Measurements from ENCODE around the gene CARM1. TPM values are rescaled to one million over a fixed set of nuclear protein-coding genes. Genes with fewer than 3 reads are reported as not detected.

CARM1 gene
- total and polyA plus RNA-seq, 3 experiments from 2014 or later: 0.51 to 71.3 (median 69.2) TPM

DNA sequence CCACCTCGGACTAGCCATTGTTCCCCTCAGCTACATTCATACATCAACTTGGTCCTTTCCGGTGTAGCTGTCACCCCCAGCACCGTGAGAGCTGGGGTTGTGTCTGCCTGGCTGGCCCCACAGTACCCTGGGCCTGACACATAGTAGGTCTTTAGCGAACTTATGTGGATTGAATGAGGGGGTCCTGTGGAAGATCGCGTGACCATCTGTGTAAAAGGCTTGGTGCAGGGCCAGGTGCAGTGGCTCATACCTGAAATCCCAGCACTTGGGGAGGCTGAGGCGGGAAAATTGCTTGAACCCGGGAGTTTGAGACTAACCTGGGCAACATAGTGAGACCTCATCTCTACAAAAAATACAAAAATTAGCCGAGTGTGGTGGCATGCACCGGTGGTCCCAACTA, 91.5 kb downstream of the CARM1 start:
- H3K36me3 Mint-ChIP-seq: peaks cover 0 to 5% (median 0%) of the 10 kb centered on the region in 3 donors
- POLR2A ChIA-PET: interaction anchor here (0.6 kb wide), 1 partner anchor 13 kb away, joined by 3 read pairs; no protein-coding TSS in a partner anchor
- CTCF ChIA-PET: interaction anchor here (0.7 to 1.0 kb wide), 2 partner anchors 20 to 36 kb away, joined by 3 to 5 read pairs; no protein-coding TSS in a partner anchor
- Histone ChIP-seq H3K27me3 (ENCODE audit: insufficient read depth, low read length, poor library complexity, severe bottlenecking) (no peaks in the 10 kb centered on the region), H3K36me3 (ENCODE audit: insufficient read depth, low read length) (no peaks in the 10 kb centered on the region), H3K9me3 (ENCODE audit: low read length) (no peaks in the 10 kb centered on the region), H3K27ac (ENCODE audit: low read depth, low read length) (no peak overlapping the region), H3K4me3 (ENCODE audit: low read length) (no peak overlapping the region), H3K4me1 (ENCODE audit: insufficient read depth, low read length) (peaks cover 32% of the 10 kb centered on the region)
- peaks cover 36 to 57% (median 50%) of the 10 kb centered on the region in 3 donors for H3K4me1 Mint-ChIP-seq
- peak overlapping the region; percentile 84 to 99 (median 97) for H3K27ac Mint-ChIP-seq
- DNase-seq: no peak
- no peaks in the 10 kb centered on the region for H3K27me3 Mint-ChIP-seq
- peak overlapping the region; percentile 85 to 91 (median 88) for H3K4me3 Mint-ChIP-seq
- H3K9me3 Mint-ChIP-seq: no peaks in the 10 kb centered on the region

DNA sequence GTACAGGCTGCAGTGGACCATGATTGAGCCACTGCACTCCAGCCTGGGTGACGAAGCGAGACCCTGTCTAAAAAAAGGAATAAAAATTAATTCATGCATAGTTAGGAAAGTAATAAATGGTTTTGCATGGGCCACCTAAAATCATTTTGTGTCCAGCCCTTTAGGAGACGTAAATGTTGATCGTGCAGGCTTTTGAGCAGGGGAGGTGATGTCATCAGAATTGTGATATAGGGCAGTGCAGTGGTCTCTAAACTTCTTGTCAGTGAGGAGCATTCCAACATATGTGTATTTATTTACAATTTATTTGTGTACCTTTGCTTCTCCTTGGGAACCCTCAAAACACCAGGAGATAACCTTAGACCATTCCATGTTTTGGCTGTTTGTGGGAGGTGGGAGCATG, 92.5 kb downstream of the CARM1 start:
- ChIA-PET POLR2A (interaction anchor here (0.6 kb wide), 2 partner anchors 162 to 1831 kb away, joined by 3 read pairs; no protein-coding TSS in a partner anchor), CTCF (interaction anchor here (0.7 to 1.0 kb wide), 2 partner anchors 21 to 37 kb away, joined by 3 to 5 read pairs; no protein-coding TSS in a partner anchor)
- Mint-ChIP-seq H3K4me3 (peak overlapping the region; percentile 74 to 91 (median 85)), H3K27ac (peak overlapping the region; percentile 78 to 99 (median 97)), H3K9me3 (no peaks in the 10 kb centered on the region), H3K36me3 (peaks cover 0 to 5% (median 0%) of the 10 kb centered on the region in 3 donors), H3K27me3 (no peaks in the 10 kb centered on the region), H3K4me1 (peaks cover 36 to 65% (median 50%) of the 10 kb centered on the region in 3 donors)
- no peaks in the 10 kb centered on the region for H3K27me3 ChIP-seq (ENCODE audit: insufficient read depth, low read length, poor library complexity, severe bottlenecking)
- H3K36me3 ChIP-seq (ENCODE audit: insufficient read depth, low read length): no peaks in the 10 kb centered on the region
- no peaks in the 10 kb centered on the region for H3K9me3 ChIP-seq (ENCODE audit: low read length)
- H3K27ac ChIP-seq (ENCODE audit: low read depth, low read length): peak overlapping the region; percentile 29
- DNase-seq: no peak
- no peak overlapping the region for H3K4me3 ChIP-seq (ENCODE audit: low read length)
- peaks cover 39% of the 10 kb centered on the region for H3K4me1 ChIP-seq (ENCODE audit: insufficient read depth, low read length)

DNA sequence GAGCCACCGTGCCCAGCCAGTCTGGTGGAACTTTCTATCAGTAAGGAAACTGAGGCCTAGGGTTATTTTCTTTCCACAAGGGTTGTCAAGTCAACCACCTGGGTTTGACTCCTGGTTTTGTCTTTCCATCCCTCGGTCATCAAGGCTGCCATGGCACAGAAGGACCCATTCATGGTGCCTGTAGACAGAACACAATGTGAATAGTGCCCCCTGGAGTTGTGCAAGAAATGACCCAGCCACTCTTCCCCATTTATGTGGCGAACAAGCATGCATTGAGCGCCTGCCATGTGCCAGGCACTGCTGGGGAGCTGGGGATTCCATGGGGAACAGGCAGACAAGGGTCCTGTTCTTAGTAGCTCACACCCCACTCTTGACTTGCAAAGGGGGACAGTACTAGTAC, 93.5 kb downstream of the CARM1 start:
- H3K4me1 Mint-ChIP-seq: peaks cover 40 to 67% (median 50%) of the 10 kb centered on the region in 3 donors
- no peaks in the 10 kb centered on the region for H3K9me3 Mint-ChIP-seq
- peak overlapping the region in 5 of 8 donors; percentile 54 to 99 (median 93) for H3K27ac Mint-ChIP-seq
- H3K4me3 Mint-ChIP-seq: no peak overlapping the region
- H3K27me3 Mint-ChIP-seq: no peaks in the 10 kb centered on the region
- Histone ChIP-seq H3K27me3 (ENCODE audit: insufficient read depth, low read length, poor library complexity, severe bottlenecking) (no peaks in the 10 kb centered on the region), H3K9me3 (ENCODE audit: low read length) (no peaks in the 10 kb centered on the region), H3K4me1 (ENCODE audit: insufficient read depth, low read length) (peaks cover 39% of the 10 kb centered on the region), H3K4me3 (ENCODE audit: low read length) (no peak overlapping the region), H3K27ac (ENCODE audit: low read depth, low read length) (no peak overlapping the region), H3K36me3 (ENCODE audit: insufficient read depth, low read length) (no peaks in the 10 kb centered on the region)
- H3K36me3 Mint-ChIP-seq: peaks cover 0 to 5% (median 0%) of the 10 kb centered on the region in 3 donors
- DNase-seq: no peak
- POLR2A ChIA-PET: no interaction called here
- CTCF ChIA-PET: no interaction called here

DNA sequence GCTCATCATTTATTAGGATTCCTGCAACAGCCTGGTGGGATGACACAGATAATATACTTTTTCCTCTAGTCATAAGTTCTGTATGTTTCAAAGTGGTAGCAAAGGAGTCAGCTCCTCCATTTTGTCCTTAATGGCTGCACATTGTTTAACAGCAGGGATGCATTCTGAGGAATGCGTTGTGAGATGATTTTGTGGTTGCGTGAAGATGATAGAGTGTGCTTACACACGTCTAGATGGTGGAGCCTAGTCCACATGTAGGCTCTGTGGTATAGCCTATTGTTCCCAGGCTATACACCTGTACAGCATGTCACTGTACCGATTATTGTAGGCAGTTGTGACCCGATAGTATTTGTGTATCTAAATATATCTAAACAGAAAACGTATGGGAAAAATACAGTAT, 94.0 kb downstream of the CARM1 start:
- H3K36me3 ChIP-seq (ENCODE audit: insufficient read depth, low read length): no peaks in the 10 kb centered on the region
- no peak for DNase-seq
- peaks cover 0 to 5% (median 0%) of the 10 kb centered on the region in 3 donors for H3K36me3 Mint-ChIP-seq
- H3K27me3 ChIP-seq (ENCODE audit: insufficient read depth, low read length, poor library complexity, severe bottlenecking): no peaks in the 10 kb centered on the region
- POLR2A ChIA-PET: no interaction called here
- H3K27ac Mint-ChIP-seq: peak overlapping the region in 6 of 8 donors; percentile 59 to 99 (median 85)
- peaks cover 43 to 67% (median 47%) of the 10 kb centered on the region in 3 donors for H3K4me1 Mint-ChIP-seq
- no peaks in the 10 kb centered on the region for H3K27me3 Mint-ChIP-seq
- no peak overlapping the region for H3K4me3 ChIP-seq (ENCODE audit: low read length)
- no peaks in the 10 kb centered on the region for H3K9me3 Mint-ChIP-seq
- H3K4me3 Mint-ChIP-seq: peak overlapping the region in 1 of 7 donors; percentile 36
- H3K27ac ChIP-seq (ENCODE audit: low read depth, low read length): no peak overlapping the region
- H3K4me1 ChIP-seq (ENCODE audit: insufficient read depth, low read length): peaks cover 37% of the 10 kb centered on the region
- no peaks in the 10 kb centered on the region for H3K9me3 ChIP-seq (ENCODE audit: low read length)
- CTCF ChIA-PET: no interaction called here

DNA sequence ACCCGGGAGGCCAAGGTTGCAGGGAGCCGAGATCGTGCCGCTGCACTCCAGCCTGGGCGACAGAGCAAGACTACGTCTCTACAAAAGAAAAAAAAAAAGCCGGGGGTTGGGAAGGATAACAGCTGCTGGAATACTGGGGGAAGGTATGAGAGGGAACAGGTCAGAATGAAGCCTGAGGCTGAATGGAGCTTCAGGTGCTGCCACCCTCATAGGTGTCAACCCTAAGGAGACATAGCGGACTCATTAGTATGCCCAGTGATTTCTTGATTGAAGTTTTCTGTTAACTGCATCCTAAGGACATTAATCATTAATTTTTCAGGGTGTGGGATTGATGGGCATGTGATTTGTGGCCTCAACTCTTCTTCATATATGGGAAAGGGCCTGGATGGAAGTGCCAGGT, 95.5 kb downstream of the CARM1 start:
- no peak for DNase-seq
- peaks cover 46 to 72% (median 51%) of the 10 kb centered on the region in 3 donors for H3K4me1 Mint-ChIP-seq

DNA sequence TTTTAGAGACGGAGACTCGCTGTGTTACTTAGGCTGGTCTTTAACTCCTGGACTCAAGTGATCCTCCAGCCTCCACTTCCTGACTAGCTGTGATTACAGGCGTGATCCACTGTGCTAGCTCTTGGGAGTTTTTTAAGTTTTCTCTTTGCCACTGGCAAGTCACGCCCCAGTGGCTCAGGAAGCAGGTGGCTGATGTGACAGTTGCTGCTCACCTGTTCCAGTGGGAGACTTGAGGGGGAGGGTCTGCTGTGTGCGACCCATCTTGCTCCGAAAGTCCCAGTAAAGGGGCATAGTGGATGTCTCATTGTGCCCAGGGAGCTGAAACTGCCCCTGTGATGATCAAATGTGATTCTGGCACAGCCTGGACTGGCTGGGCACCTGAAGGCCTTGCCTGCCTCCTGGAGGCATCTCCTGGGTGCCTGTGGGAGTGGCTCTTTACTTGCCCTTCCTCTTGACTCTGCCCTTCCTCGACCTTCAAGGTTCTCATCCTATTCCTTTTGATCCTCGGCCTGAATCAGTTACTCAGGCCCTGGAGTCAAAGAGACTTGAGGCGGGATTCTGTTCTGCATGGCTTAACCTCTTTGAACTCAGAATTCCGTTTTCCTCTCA, 97.3 kb downstream of the CARM1 start:
- H3K4me1 Mint-ChIP-seq: peaks cover 34 to 62% (median 42%) of the 10 kb centered on the region in 3 donors
- ChIA-PET CTCF (no interaction called here), POLR2A (no interaction called here)
- H3K27ac ChIP-seq (ENCODE audit: low read depth, low read length): no peak overlapping the region
- H3K27ac Mint-ChIP-seq: peak overlapping the region in 5 of 8 donors; percentile 19 to 64 (median 42)
- H3K27me3 Mint-ChIP-seq: no peaks in the 10 kb centered on the region
- H3K27me3 ChIP-seq (ENCODE audit: insufficient read depth, low read length, poor library complexity, severe bottlenecking): no peaks in the 10 kb centered on the region
- H3K4me1 ChIP-seq (ENCODE audit: insufficient read depth, low read length): peaks cover 16% of the 10 kb centered on the region
- H3K36me3 ChIP-seq (ENCODE audit: insufficient read depth, low read length): no peaks in the 10 kb centered on the region
- no peaks in the 10 kb centered on the region for H3K9me3 ChIP-seq (ENCODE audit: low read length)
- no peaks in the 10 kb centered on the region for H3K9me3 Mint-ChIP-seq
- H3K4me3 Mint-ChIP-seq: no peak overlapping the region
- H3K4me3 ChIP-seq (ENCODE audit: low read length): no peak overlapping the region
- H3K36me3 Mint-ChIP-seq: peaks cover 0 to 2% (median 2%) of the 10 kb centered on the region in 3 donors
- DNase-seq: no peak

More for the DNA sequence above, 95.5 kb downstream of the CARM1 start:
- no peaks in the 10 kb centered on the region for H3K9me3 ChIP-seq (ENCODE audit: low read length)
- no peaks in the 10 kb centered on the region for H3K9me3 Mint-ChIP-seq
- H3K4me3 ChIP-seq (ENCODE audit: low read length): no peak overlapping the region
- H3K27me3 ChIP-seq (ENCODE audit: insufficient read depth, low read length, poor library complexity, severe bottlenecking): no peaks in the 10 kb centered on the region
- POLR2A ChIA-PET: no interaction called here
- CTCF ChIA-PET: interaction anchor here (1.1 kb wide), 1 partner anchor 12 kb away, joined by 3 read pairs; no protein-coding TSS in a partner anchor
- H3K4me3 Mint-ChIP-seq: no peak overlapping the region
- H3K27me3 Mint-ChIP-seq: no peaks in the 10 kb centered on the region
- H3K36me3 Mint-ChIP-seq: peaks cover 0 to 1% (median 0%) of the 10 kb centered on the region in 3 donors
- no peaks in the 10 kb centered on the region for H3K36me3 ChIP-seq (ENCODE audit: insufficient read depth, low read length)
- peak overlapping the region in 5 of 8 donors; percentile 22 to 68 (median 46) for H3K27ac Mint-ChIP-seq
- H3K4me1 ChIP-seq (ENCODE audit: insufficient read depth, low read length): peaks cover 34% of the 10 kb centered on the region
- H3K27ac ChIP-seq (ENCODE audit: low read depth, low read length): no peak overlapping the region

DNA sequence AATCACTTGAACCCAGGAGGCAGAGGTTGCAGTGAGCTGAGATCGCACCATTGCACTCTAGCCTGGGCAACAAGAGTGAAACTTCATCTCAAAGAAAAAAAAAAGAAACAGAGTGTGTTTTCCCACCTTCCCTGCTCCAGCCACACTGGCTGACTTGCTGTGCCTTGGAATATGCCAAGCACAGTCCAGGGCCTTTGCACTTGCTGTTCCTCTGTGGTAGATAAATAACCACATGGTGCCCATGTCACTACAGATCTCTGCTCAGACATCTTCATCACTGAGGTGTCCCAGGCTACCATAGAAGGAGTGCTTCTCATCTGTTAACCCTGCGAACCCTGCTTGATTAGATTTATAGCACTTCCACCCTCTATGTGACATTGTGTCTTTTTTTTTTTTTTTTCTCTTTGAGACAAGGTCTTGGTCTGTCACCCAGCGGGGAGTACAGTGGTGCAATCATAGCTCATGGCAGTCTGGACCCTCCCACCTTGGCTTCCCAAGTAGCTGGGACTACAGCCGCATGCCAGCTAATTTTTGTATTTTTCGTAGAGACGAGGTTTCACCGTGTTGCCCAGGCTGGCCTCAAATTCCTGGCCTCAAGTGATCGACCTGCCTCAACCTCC, 99.9 kb downstream of the CARM1 start:
- Mint-ChIP-seq H3K27me3 (no peaks in the 10 kb centered on the region), H3K27ac (peak overlapping the region in 2 of 8 donors; percentile 11 to 36), H3K4me3 (no peak overlapping the region), H3K9me3 (no peaks in the 10 kb centered on the region), H3K36me3 (peaks cover 0 to 3% (median 3%) of the 10 kb centered on the region in 3 donors), H3K4me1 (peaks cover 28 to 58% (median 35%) of the 10 kb centered on the region in 3 donors)
- H3K9me3 ChIP-seq (ENCODE audit: low read length): no peaks in the 10 kb centered on the region
- H3K4me3 ChIP-seq (ENCODE audit: low read length): no peak overlapping the region
- H3K4me1 ChIP-seq (ENCODE audit: insufficient read depth, low read length): peaks cover 14% of the 10 kb centered on the region
- ChIA-PET POLR2A (no interaction called here), CTCF (interaction anchor here (0.6 to 1.4 kb wide), 2 partner anchors 23 to 29 kb away, joined by 4 read pairs; no protein-coding TSS in a partner anchor)
- no peak overlapping the region for H3K27ac ChIP-seq (ENCODE audit: low read depth, low read length)
- DNase-seq: no peak
- no peaks in the 10 kb centered on the region for H3K36me3 ChIP-seq (ENCODE audit: insufficient read depth, low read length)
- H3K27me3 ChIP-seq (ENCODE audit: insufficient read depth, low read length, poor library complexity, severe bottlenecking): no peaks in the 10 kb centered on the region

Data from CD8-positive, alpha-beta memory T cell (primary cell).